Mesothelial cell of epicardium (in vitro differentiated cells): ENCODE measurements around the gene GALNT11. TPM values are rescaled to one million over a fixed set of nuclear protein-coding genes. Genes with fewer than 3 reads are reported as not detected.
"Not testable (repeated sequence)": the region's sequence is repeated elsewhere in the genome, so short reads cannot be mapped to it uniquely, and the experiment has no call there.

Experiments used
- DNase-seq, 2 experiments: peaks; one replicate each; pipeline ENCODE4 v3.0.0; 2021; ENCODE audit warnings: low spot score in 2 of 2; ENCODE audit not compliant: unreplicated experiment in 2 of 2
- H3K27ac Mint-ChIP-seq: 2 replicates; pipeline ENCODE4 v1.8.0; 2021; ENCODE audit warnings: mixed read lengths
- H3K27me3 Mint-ChIP-seq: 2 replicates; pipeline ENCODE4 v1.8.0; 2021; ENCODE audit warnings: low read depth, mixed read lengths
- H3K36me3 Mint-ChIP-seq: 2 replicates; pipeline ENCODE4 v1.8.0; 2021; ENCODE audit warnings: mixed read lengths
- H3K4me1 Mint-ChIP-seq: 2 replicates; pipeline ENCODE4 v1.8.0; 2021; ENCODE audit warnings: mixed read lengths
- H3K4me3 Mint-ChIP-seq: 2 replicates; pipeline ENCODE4 v1.8.0; 2021; ENCODE audit warnings: mild to moderate bottlenecking, moderate library complexity, mixed read lengths
- H3K9me3 Mint-ChIP-seq: 2 replicates; pipeline ENCODE4 v1.8.0; 2021; ENCODE audit warnings: mixed read lengths
- CTCF ChIP-seq: fragments of 200-600 bp; sonication (generic); IDR thresholded peaks from one replicate; pipeline ENCODE4 v1.5.0; 2021; ENCODE audit warnings: antibody characterized with exemption; ENCODE audit not compliant: unreplicated experiment
- total RNA-seq: library from RNA; stranded (reverse); gene quantifications from 3 replicates; pipeline ENCODE4 v1.2.1, GENCODE V29; 2021

The GALNT11 gene
- total RNA-seq, 1 donor from 2014 or later = 37.9 TPM

GRCh38 chr7:152054367-152055230 is 29.1 kb downstream of the GALNT11 start:
- DNase-seq = no peak
- H3K27me3 Mint-ChIP-seq = no peaks in the 10 kb centered on the region
- peaks cover 10% of the 10 kb centered on the region for H3K36me3 Mint-ChIP-seq
- H3K4me1 Mint-ChIP-seq = peaks cover 19% of the 10 kb centered on the region
- no peak overlapping the region for H3K4me3 Mint-ChIP-seq
- TF ChIP-seq CTCF = no peak
- peaks cover 5% of the 10 kb centered on the region for H3K9me3 Mint-ChIP-seq
- H3K27ac Mint-ChIP-seq = peak overlapping the region; percentile 62

- H3K9me3 Mint-ChIP-seq = peaks cover 5% of the 10 kb centered on the region
- H3K36me3 Mint-ChIP-seq = peaks cover 18% of the 10 kb centered on the region
- H3K4me1 Mint-ChIP-seq = peaks cover 19% of the 10 kb centered on the region
- TF ChIP-seq CTCF = no peak
- H3K27me3 Mint-ChIP-seq = no peaks in the 10 kb centered on the region
- DNase-seq = no peak
- H3K4me3 Mint-ChIP-seq = no peak overlapping the region
- H3K27ac Mint-ChIP-seq = no peak overlapping the region
These were observed 31.3 kb downstream of the GALNT11 start for GRCh38 chr7:152056621-152057274.

- H3K4me3 Mint-ChIP-seq = no peak overlapping the region
- H3K9me3 Mint-ChIP-seq = peaks cover 28% of the 10 kb centered on the region
- H3K27me3 Mint-ChIP-seq = no peaks in the 10 kb centered on the region
- no peak for TF ChIP-seq CTCF
- peaks cover 34% of the 10 kb centered on the region for H3K36me3 Mint-ChIP-seq
- peaks cover 7% of the 10 kb centered on the region for H3K4me1 Mint-ChIP-seq
- DNase-seq = no peak
- H3K27ac Mint-ChIP-seq = no peak overlapping the region
These were observed 33.8 kb downstream of the GALNT11 start for GRCh38 chr7:152059311-152059710.

- not testable (repeated sequence) for H3K27ac Mint-ChIP-seq, H3K4me3 Mint-ChIP-seq, DNase-seq, H3K27me3 Mint-ChIP-seq, H3K4me1 Mint-ChIP-seq
- Mint-ChIP-seq H3K36me3 (peaks cover 42% of the 10 kb centered on the region), H3K9me3 (peaks cover 41% of the 10 kb centered on the region)
These were observed 35.6 kb downstream of the GALNT11 start for GRCh38 chr7:152061086-152061485.

GRCh38 chr7:152063192-152063591 is 37.7 kb downstream of the GALNT11 start:
- H3K4me1 Mint-ChIP-seq, DNase-seq, H3K4me3 Mint-ChIP-seq, H3K27ac Mint-ChIP-seq, H3K27me3 Mint-ChIP-seq: not testable (repeated sequence)
- Mint-ChIP-seq H3K36me3 (peaks cover 57% of the 10 kb centered on the region), H3K9me3 (peaks cover 54% of the 10 kb centered on the region)

- not testable (repeated sequence) for DNase-seq, H3K27ac Mint-ChIP-seq, H3K4me3 Mint-ChIP-seq, H3K4me1 Mint-ChIP-seq, H3K27me3 Mint-ChIP-seq
- Mint-ChIP-seq H3K36me3 (peaks cover 56% of the 10 kb centered on the region), H3K9me3 (peaks cover 51% of the 10 kb centered on the region)
These were observed 38.3 kb downstream of the GALNT11 start for GRCh38 chr7:152063821-152064220.

GRCh38 chr7:152065800-152066344 is 40.4 kb downstream of the GALNT11 start:
- peaks cover 52% of the 10 kb centered on the region for H3K36me3 Mint-ChIP-seq
- not testable (repeated sequence) for H3K27ac Mint-ChIP-seq, DNase-seq, H3K27me3 Mint-ChIP-seq, H3K4me1 Mint-ChIP-seq, H3K4me3 Mint-ChIP-seq
- H3K9me3 Mint-ChIP-seq = peaks cover 57% of the 10 kb centered on the region
